K562 (cell line): Measurements from ENCODE around the gene BTRC. TPM values are rescaled to one million over a fixed set of nuclear protein-coding genes. Genes with fewer than 3 reads are reported as not detected.

ENCODE experiments used
- ATAC-seq: fragments of 200-7000 bp; cut with Tn5 transposase; 3 replicates; pipeline ENCODE4 v1.9.1; 2020; ENCODE audit warnings: moderate library complexity
- BruUV-seq: library from RNA; stranded (reverse); fragments of 400-500 nt; replicated peaks from 2 replicates; lab custom pipeline; 2021; lab: Mats Ljungman, UMichigan
- CTCF ChIA-PET: fragments of 300-600 bp; formaldehyde crosslinking; extraction: SDS; loops from one replicate; lab custom pipeline; 2021; ENCODE audit warnings: low intra/inter-chr PET ratio; lab: Yijun Ruan, JAX
- POLR2A ChIA-PET: fragments of 300-600, 350-650 bp; sonication (Branson Sonifier 250); formaldehyde crosslinking; extraction: SDS; loops from one replicate; lab custom pipeline; 2021; ENCODE audit warnings: antibody characterized with exemption, inconsistent platforms; lab: Yijun Ruan, JAX
- DNase-seq, 4 experiments: peaks; one replicate each; pipeline versions ENCODE4 v3.0.0 to v3.0.0-alpha.2; 2011 to 2018; ENCODE audit warnings: low spot score in 3 of 4, mixed read lengths in 3 of 4; ENCODE audit errors: extremely low read depth in 1 of 4
- FAIRE-seq: peaks from 2 replicates; lab custom pipeline; 2011; peaks lifted over from hg19 to GRCh38; lab: Jason Lieb, UNC
- H2AFZ ChIP-seq: 2 replicates; pipeline ENCODE4 v1.6.0; 2011; ENCODE audit warnings: low read depth, low read length, control low read depth, inconsistent platforms
- H3K27ac ChIP-seq: fragments of 200-600 bp; 3 replicates; pipeline ENCODE4 v1.8.0; 2011; ENCODE audit warnings: low read depth, mild to moderate bottlenecking, control low read depth, inconsistent platforms, low read length, moderate library complexity, mixed read lengths; ENCODE audit errors: extremely low read depth
- H3K27me3 ChIP-seq, 2 experiments: fragments of 300-600 bp in 1 of 2; 2 replicates in 1 of 2; 3 replicates in 1 of 2; pipeline versions ENCODE4 v1.6.0 to v1.8.0; 2011; ENCODE audit warnings: inconsistent platforms in 2 of 2, low read length in 2 of 2, mild to moderate bottlenecking in 1 of 2, mixed read lengths in 1 of 2, moderate library complexity in 1 of 2; ENCODE audit not compliant: control insufficient read depth in 2 of 2, insufficient read depth in 2 of 2
- H3K36me3 ChIP-seq: fragments of 300-600 bp; 3 replicates; pipeline ENCODE4 v1.8.0; 2011; ENCODE audit warnings: mild to moderate bottlenecking, low read length, inconsistent platforms; ENCODE audit not compliant: control insufficient read depth, insufficient read depth
- H3K4me1 ChIP-seq, 2 experiments: fragments of 200-600 bp in 1 of 2; replicated peaks in 1 of 2; 2 replicates in 1 of 2; 3 replicates in 1 of 2; pipeline versions ENCODE4 v1.5.1 to v1.8.0; 2011; ENCODE audit warnings: inconsistent platforms in 2 of 2, low read length in 2 of 2, mild to moderate bottlenecking in 1 of 2, mixed read lengths in 1 of 2, moderate library complexity in 1 of 2; ENCODE audit not compliant: control insufficient read depth in 2 of 2, insufficient read depth in 2 of 2
- H3K4me2 ChIP-seq: 2 replicates; pipeline ENCODE4 v1.6.1; 2011; ENCODE audit warnings: low read length, control low read depth, inconsistent platforms, mixed read lengths; ENCODE audit not compliant: insufficient read depth
- H3K4me3 ChIP-seq: fragments of 200-600 bp; sonication (generic), shearing (Covaris generic); 2 replicates; pipeline ENCODE4 v1.5.1; 2016; ENCODE audit warnings: control low read depth, inconsistent platforms
- H3K79me2 ChIP-seq: fragments of 200-600 bp; 3 replicates; pipeline ENCODE4 v1.8.0; 2011; ENCODE audit warnings: low read length, inconsistent platforms; ENCODE audit not compliant: control insufficient read depth, insufficient read depth
- H3K9ac ChIP-seq, 2 experiments: 2 replicates each; pipeline versions ENCODE4 v1.6.0 to v1.6.1; 2011; ENCODE audit warnings: low read depth in 2 of 2, low read length in 2 of 2, control low read depth in 1 of 2, inconsistent platforms in 1 of 2, mild to moderate bottlenecking in 1 of 2, mixed read lengths in 1 of 2; ENCODE audit not compliant: insufficient read depth in 1 of 2
- H3K9me1 ChIP-seq: one replicate; pipeline ENCODE4 v1.6.0; 2011; ENCODE audit warnings: inconsistent platforms, mild to moderate bottlenecking, low read length, moderate library complexity; ENCODE audit not compliant: control insufficient read depth, insufficient read depth
- H3K9me3 ChIP-seq: replicated peaks from 2 replicates; pipeline ENCODE4 v1.5.1; 2011; ENCODE audit warnings: low read depth, low read length, inconsistent platforms; ENCODE audit not compliant: control insufficient read depth, insufficient read depth
- H4K20me1 ChIP-seq: replicated peaks from 2 replicates; pipeline ENCODE4 v1.6.1; 2011; ENCODE audit warnings: low read length, inconsistent platforms, mixed read lengths; ENCODE audit not compliant: control insufficient read depth, insufficient read depth
- MBD2 ChIP-seq: sonication (generic); IDR thresholded peaks from 2 replicates; pipeline ENCODE4 v1.6.1; 2016; ENCODE audit warnings: low read depth, borderline replicate concordance
- NFXL1 ChIP-seq: fragments of 450-650 bp; formaldehyde crosslinking; IDR thresholded peaks from 2 replicates; pipeline ENCODE4 v1.4.0; 2021; ENCODE audit warnings: mild to moderate bottlenecking
- NR2C1 ChIP-seq, 2 experiments: fragments of 450-650 bp; IDR thresholded peaks; 2 replicates each; pipeline ENCODE4 v1.6.1; 2017; ENCODE audit warnings: mild to moderate bottlenecking in 2 of 2, antibody characterized with exemption in 1 of 2, inconsistent platforms in 1 of 2, missing compliant biosample characterization in 1 of 2, missing genetic modification characterization in 1 of 2
- TBL1XR1 ChIP-seq, 2 experiments: IDR thresholded peaks; 2 replicates each; pipeline ENCODE4 v1.6.1; 2012; ENCODE audit warnings: improper control_type of control experiment in 2 of 2, low read length in 2 of 2, mild to moderate bottlenecking in 1 of 2
- WGBS: fragments of 100-300 bp; shearing (Covaris generic); methylation state at CpG from one replicate; pipeline ENCODE4 v1.1.6; 2016; ENCODE audit warnings: low coverage, mixed read lengths; ENCODE audit not compliant: insufficient coverage; ENCODE audit errors: missing lambda C conversion rate; 5-methylcytosine and 5-hydroxymethylcytosine counted together
- in situ Hi-C: fragments of 300-500 bp; cut with MboI; formaldehyde crosslinking; loops from 4 replicates; pipeline ENCODE4 v1.15.0; 2018; ENCODE audit warnings: inconsistent platforms, mixed read lengths
- intact Hi-C: fragments of 100-400 bp; cut with micrococcal nuclease; formaldehyde crosslinking; loops from 2 replicates; pipeline ENCODE4 v1.14.2; 2022
- polyA plus RNA-seq, 8 experiments: library from polyadenylated mRNA; depleted of rRNA in 4 of 8; stranded (reverse) in 5 of 8; unstranded in 3 of 8; fragments of >200 nt; fragmentation: Nextera tagmentation in 2 of 8; fragmentation: Illumina TruSeq in 1 of 8; extraction: Ambion mirVana in 2 of 8; extraction: Trizol in 1 of 8; gene quantifications; 2 replicates each; pipeline versions ENCODE4 v1.2.1 to v1.2.3, GENCODE V29; 2011 to 2014; ENCODE audit warnings: inconsistent platforms in 1 of 8, missing spikeins in 1 of 8
- total RNA-seq, 7 experiments: library from RNA; depleted of rRNA in 6 of 7; stranded (reverse); fragments of >200 nt in 6 of 7; fragmentation: Illumina TruSeq in 2 of 7; extraction: Trizol in 2 of 7; gene quantifications; 2 replicates each; pipeline versions ENCODE4 v1.2.1 to v1.2.3, GENCODE V29; 2011 to 2021; ENCODE audit warnings: low replicate concordance in 1 of 7

The BTRC gene
- total and polyA plus RNA-seq, 9 of the 15 experiments (the other 6 are each of a cell fraction or from before 2014, with no cell fraction given) = 1.6 to 15.4 (median 7.0) TPM

GRCh38 chr10:101330631-101331225, 23.2 kb upstream of the BTRC start:
- no TSS peak for BruUV-seq
- TF ChIP-seq NFXL1 = no peak
- no peaks in the 10 kb centered on the region for H3K9me3 ChIP-seq
- H3K27ac ChIP-seq = no peak overlapping the region
- H3K4me1 ChIP-seq = no peaks in the 10 kb centered on the region; a peak in 1 of 5 replicates
- H4K20me1 ChIP-seq = no peaks in the 10 kb centered on the region; the same call in 1 of the 2 replicates
- 1% methylated on average over 9 of the region's 14 CpGs for WGBS
- no peak overlapping the region for H3K4me2 ChIP-seq
- intact Hi-C loops = no loop called here
- DNase-seq (no peak), FAIRE-seq (no peak), ATAC-seq (no peak)
- no peaks in the 10 kb centered on the region for H3K79me2 ChIP-seq
- 0 out of 4 replicates have a peak overlapping the region, but pooled peaks of 1 of the 2 experiments have one; percentile 35 for H3K9ac ChIP-seq
- H3K4me3 ChIP-seq = no peak overlapping the region
- in situ Hi-C loops = no loop called here
- no peak overlapping the region for H2AFZ ChIP-seq
- ChIA-PET CTCF (interaction anchor here (0.6 kb wide), 1 partner anchor 231 kb away, joined by 3 read pairs; no protein-coding TSS in a partner anchor), POLR2A (no interaction called here)
- H3K9me1 ChIP-seq = no peaks in the 10 kb centered on the region
- no peaks in the 10 kb centered on the region for H3K36me3 ChIP-seq
- H3K27me3 ChIP-seq = peaks cover 0 to 7% of the 10 kb centered on the region in 2 experiments; a peak in 2 of 5 replicates

- H3K4me1 ChIP-seq = no peaks in the 10 kb centered on the region; a peak in 1 of 5 replicates
- no peak for TF ChIP-seq TBL1XR1 (IDR thresholded peaks at IDR 0.05; ENCODE audit: low read length in 2 of 2)
- no peak for TF ChIP-seq MBD2
- TF ChIP-seq NR2C1 (IDR thresholded peaks at IDR 0.05) = no peak
- no peak for TF ChIP-seq NR2C1 (tag; IDR thresholded peaks at IDR 0.05)
- TF ChIP-seq, all 486 proteins: peak for 0
- Histone ChIP-seq H3K4me2 (no peak overlapping the region), H3K4me3 (no peak overlapping the region), H3K27ac (no peak overlapping the region), H3K79me2 (no peaks in the 10 kb centered on the region), H3K27me3 (peaks cover 0 to 7% of the 10 kb centered on the region in 2 experiments; a peak in 2 of 5 replicates), H3K36me3 (no peaks in the 10 kb centered on the region), H3K9ac (no peak overlapping the region), H4K20me1 (no peaks in the 10 kb centered on the region; the same call in 1 of the 2 replicates), H3K9me3 (no peaks in the 10 kb centered on the region), H2AFZ (no peak overlapping the region), H3K9me1 (no peaks in the 10 kb centered on the region)
- POLR2A ChIA-PET = no interaction called here
- in situ Hi-C loops (no loop called here), intact Hi-C loops (no loop called here)
- DNase-seq = no peak
- no TSS peak for BruUV-seq
- FAIRE-seq = no peak
- ATAC-seq = no peak
- 0% methylated on average over 2 of the region's 2 CpGs for WGBS
- CTCF ChIA-PET = no interaction called here
Observed at GRCh38 chr10:101331956-101332355, 22.0 kb upstream of the BTRC start.
